OCI-LY7 (cell line): ENCODE results near the gene CEP162.

Source experiments
- EZH2phosphoT487 ChIP-seq: fragments of 200-600 bp; sonication (generic); IDR thresholded peaks from 2 replicates; pipeline ENCODE4 v1.6.1; 2018; ENCODE audit warnings: low read depth, borderline replicate concordance, mild to moderate bottlenecking, mixed run types, antibody characterized with exemption, low read length, moderate library complexity, mixed read lengths
- TF ChIP-seq, protein P1 (sequence below): fragments of 200-600 bp; sonication (generic); conservative IDR thresholded peaks from 2 replicates; pipeline ENCODE4 v1.5.1; 2014; ENCODE audit warnings: mild to moderate bottlenecking, antibody characterized with exemption, low read length, moderate library complexity, mixed read lengths

DNA sequence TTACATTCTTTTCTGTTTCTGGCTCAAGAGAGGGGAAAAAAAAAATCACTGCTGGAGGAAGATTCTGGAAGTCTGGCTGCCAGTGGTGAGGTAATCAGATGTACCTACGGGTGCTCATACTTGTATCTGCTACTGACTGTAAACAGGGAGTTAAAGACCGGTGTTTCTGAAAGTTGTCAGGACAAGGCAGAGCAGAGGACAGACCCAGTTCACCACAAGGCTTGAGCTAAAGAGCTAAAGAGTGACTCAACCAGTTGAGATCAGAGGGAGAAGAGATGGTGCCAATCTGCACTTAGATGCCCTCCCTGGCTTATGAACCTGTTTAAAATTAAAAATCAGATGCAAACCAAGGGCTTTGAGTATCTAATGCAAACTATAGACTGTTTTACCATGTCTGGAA is 55.4 kb downstream of the CEP162 start:
- TF ChIP-seq, protein P1, sequence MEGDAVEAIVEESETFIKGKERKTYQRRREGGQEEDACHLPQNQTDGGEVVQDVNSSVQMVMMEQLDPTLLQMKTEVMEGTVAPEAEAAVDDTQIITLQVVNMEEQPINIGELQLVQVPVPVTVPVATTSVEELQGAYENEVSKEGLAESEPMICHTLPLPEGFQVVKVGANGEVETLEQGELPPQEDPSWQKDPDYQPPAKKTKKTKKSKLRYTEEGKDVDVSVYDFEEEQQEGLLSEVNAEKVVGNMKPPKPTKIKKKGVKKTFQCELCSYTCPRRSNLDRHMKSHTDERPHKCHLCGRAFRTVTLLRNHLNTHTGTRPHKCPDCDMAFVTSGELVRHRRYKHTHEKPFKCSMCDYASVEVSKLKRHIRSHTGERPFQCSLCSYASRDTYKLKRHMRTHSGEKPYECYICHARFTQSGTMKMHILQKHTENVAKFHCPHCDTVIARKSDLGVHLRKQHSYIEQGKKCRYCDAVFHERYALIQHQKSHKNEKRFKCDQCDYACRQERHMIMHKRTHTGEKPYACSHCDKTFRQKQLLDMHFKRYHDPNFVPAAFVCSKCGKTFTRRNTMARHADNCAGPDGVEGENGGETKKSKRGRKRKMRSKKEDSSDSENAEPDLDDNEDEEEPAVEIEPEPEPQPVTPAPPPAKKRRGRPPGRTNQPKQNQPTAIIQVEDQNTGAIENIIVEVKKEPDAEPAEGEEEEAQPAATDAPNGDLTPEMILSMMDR, result no peak
- TF ChIP-seq EZH2phosphoT487, result no peak
